Breast epithelium (tissue), 3 donors: Measurements from ENCODE around the gene RCAN1.

Source experiments
- CTCF ChIP-seq, 3 donors: fragments of 450-650 bp; IDR thresholded peaks; one replicate each; pipeline ENCODE4 v1.5.1; 2016 to 2017; ENCODE audit warnings: antibody characterized with exemption in 3 of 3, mild to moderate bottlenecking in 3 of 3, moderate library complexity in 3 of 3
- POLR2A ChIP-seq: fragments of 450-650 bp; IDR thresholded peaks from one replicate; pipeline ENCODE4 v1.6.1; 2016; ENCODE audit warnings: antibody characterized with exemption, mild to moderate bottlenecking, moderate library complexity
- POLR2AphosphoS5 ChIP-seq, 3 donors: sonication (generic); formaldehyde crosslinking; IDR thresholded peaks; one replicate each; pipeline ENCODE4 v1.6.1; 2017; ENCODE audit warnings: antibody characterized with exemption in 3 of 3

GRCh38 chr21:34606051-34606450, 8.9 kb downstream of the RCAN1 start:
- TF ChIP-seq CTCF (IDR thresholded peaks at IDR 0.05) (no peak), POLR2A (no peak), POLR2AphosphoS5 (IDR thresholded peaks at IDR 0.05) (no peak)
